ENCODE results near the gene PAPOLA. TPM values are rescaled to one million over a fixed set of nuclear protein-coding genes. Genes with fewer than 3 reads are reported as not detected.
"Not testable (repeated sequence)": the region's sequence is repeated elsewhere in the genome, so short reads cannot be mapped to it uniquely, and the experiment has no call there.

The PAPOLA gene
- total RNA-seq: 191 and 217 TPM in 2 replicates

- no peaks in the 10 kb centered on the region for H3K9me3 Mint-ChIP-seq
- peaks cover 16% of the 10 kb centered on the region for H3K27me3 Mint-ChIP-seq (ENCODE audit: insufficient read depth)
- peaks cover 22% of the 10 kb centered on the region for H3K36me3 Mint-ChIP-seq (ENCODE audit: low read depth)
- intact Hi-C loops (cut with micrococcal nuclease): loop anchor here (1.0 to 5.0 kb wide), 6 partner anchors 37 to 980 kb away; partner anchors contain the start of genes ATG2B, GSKIP and VRK1
- peaks cover 47% of the 10 kb centered on the region for H3K4me1 Mint-ChIP-seq (ENCODE audit: low read depth)
- peak within 1 kb of the TSS; percentile 97 for H3K27ac Mint-ChIP-seq
- peak; percentile 96 for DNase-seq (ENCODE audit: low spot score)
- peak within 1 kb of the TSS; percentile 97 for H3K4me3 Mint-ChIP-seq
These were observed at the start of gene PAPOLA for GRCh38 chr14:96501740-96502620. PAPOLA (plus strand) TSS chr14:96502382; CDS start chr14:96502593, 211 bp downstream.

GRCh38 chr14:96452684-96453083 is 49.5 kb upstream of the PAPOLA start:
- Mint-ChIP-seq H3K36me3 (ENCODE audit: low read depth) (no peaks in the 10 kb centered on the region), H3K4me1 (ENCODE audit: low read depth) (no peaks in the 10 kb centered on the region), H3K27me3 (ENCODE audit: insufficient read depth) (peaks cover 4% of the 10 kb centered on the region), H3K9me3 (no peaks in the 10 kb centered on the region), H3K4me3 (no peak overlapping the region), H3K27ac (no peak overlapping the region)
- intact Hi-C loops (cut with micrococcal nuclease): no loop called here
- no peak for DNase-seq (ENCODE audit: low spot score)

- Mint-ChIP-seq H3K27me3 (ENCODE audit: insufficient read depth) (peaks cover 7% of the 10 kb centered on the region), H3K4me1 (ENCODE audit: low read depth) (no peaks in the 10 kb centered on the region), H3K4me3 (no peak overlapping the region), H3K36me3 (ENCODE audit: low read depth) (no peaks in the 10 kb centered on the region), H3K27ac (no peak overlapping the region), H3K9me3 (no peaks in the 10 kb centered on the region)
- intact Hi-C loops (cut with micrococcal nuclease): no loop called here
- no peak for DNase-seq (ENCODE audit: low spot score)
These were observed 46.6 kb upstream of the PAPOLA start for GRCh38 chr14:96455588-96455987.

DNA sequence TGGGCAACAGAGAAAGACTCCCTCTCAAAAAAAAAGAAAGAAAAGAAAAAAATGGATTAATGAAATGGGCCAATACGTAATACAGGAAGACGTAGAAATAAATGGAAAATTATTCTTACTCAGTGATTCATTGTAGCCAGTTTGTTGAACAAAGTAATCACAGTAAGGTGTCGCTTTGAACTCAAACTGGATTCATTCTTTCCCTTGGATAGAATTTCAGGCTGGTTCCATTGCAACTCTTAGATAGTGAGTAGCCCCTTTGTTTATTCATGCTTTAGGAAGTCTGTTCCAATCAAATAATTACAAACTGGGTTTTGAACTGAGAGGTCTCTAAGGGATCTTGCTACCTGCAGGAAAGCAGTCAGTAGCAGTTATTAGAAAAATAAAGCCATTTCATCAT is 42.3 kb upstream of the PAPOLA start:
- Mint-ChIP-seq H3K27ac (no peak overlapping the region), H3K4me1 (ENCODE audit: low read depth) (no peaks in the 10 kb centered on the region), H3K4me3 (no peak overlapping the region), H3K9me3 (no peaks in the 10 kb centered on the region), H3K27me3 (ENCODE audit: insufficient read depth) (peaks cover 7% of the 10 kb centered on the region), H3K36me3 (ENCODE audit: low read depth) (no peaks in the 10 kb centered on the region)
- DNase-seq (ENCODE audit: low spot score): no peak
- intact Hi-C loops (cut with micrococcal nuclease): no loop called here

DNA sequence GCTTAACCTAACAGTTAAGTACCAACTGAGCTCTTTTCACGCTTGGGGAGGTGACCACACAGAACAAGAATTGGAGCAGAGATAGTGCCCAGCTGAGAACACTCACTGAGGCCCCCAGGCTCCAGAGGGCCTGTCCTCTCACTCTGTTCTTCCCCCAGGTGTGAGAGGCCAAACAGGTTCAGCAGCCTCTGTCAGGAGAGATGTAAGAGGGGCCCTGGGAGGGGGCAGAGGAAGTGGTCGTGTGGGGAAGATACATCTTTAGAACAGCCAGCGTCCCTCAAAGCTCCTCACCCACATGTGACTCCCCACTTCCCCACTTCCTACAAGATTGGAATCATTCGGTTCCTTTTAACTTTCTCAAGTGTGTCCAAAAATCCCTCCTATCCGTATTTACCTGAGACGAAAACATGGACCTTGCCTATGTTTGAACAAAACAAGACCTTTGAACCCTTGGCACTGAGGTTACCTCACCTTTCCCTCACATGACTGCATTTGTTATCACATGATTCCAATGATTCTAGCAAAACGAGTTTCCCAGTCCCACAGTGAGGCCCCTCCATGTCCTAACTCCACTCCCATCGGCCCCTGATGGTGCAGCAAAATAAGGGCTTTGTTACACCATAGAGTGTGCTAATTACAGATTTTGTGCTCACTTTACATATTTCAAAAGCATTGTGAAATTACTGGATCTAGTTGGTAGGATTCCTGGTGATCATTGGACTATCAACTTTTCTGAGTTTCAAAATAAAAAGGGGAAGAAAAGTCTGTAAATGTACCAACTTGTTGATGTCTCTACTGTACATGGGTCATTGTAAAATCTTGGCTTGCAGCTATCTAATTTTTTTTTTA is 40.0 kb upstream of the PAPOLA start:
- Mint-ChIP-seq H3K27ac (no peak overlapping the region), H3K9me3 (no peaks in the 10 kb centered on the region), H3K4me1 (ENCODE audit: low read depth) (no peaks in the 10 kb centered on the region), H3K4me3 (no peak overlapping the region), H3K27me3 (ENCODE audit: insufficient read depth) (peaks cover 4% of the 10 kb centered on the region), H3K36me3 (ENCODE audit: low read depth) (no peaks in the 10 kb centered on the region)
- intact Hi-C loops (cut with micrococcal nuclease): no loop called here
- DNase-seq (ENCODE audit: low spot score): no peak

GRCh38 chr14:96464136-96464535 is 38.0 kb upstream of the PAPOLA start:
- peaks cover 4% of the 10 kb centered on the region for H3K27me3 Mint-ChIP-seq (ENCODE audit: insufficient read depth)
- no peaks in the 10 kb centered on the region for H3K4me1 Mint-ChIP-seq (ENCODE audit: low read depth)
- no peaks in the 10 kb centered on the region for H3K36me3 Mint-ChIP-seq (ENCODE audit: low read depth)
- H3K27ac Mint-ChIP-seq: no peak overlapping the region
- H3K9me3 Mint-ChIP-seq: no peaks in the 10 kb centered on the region
- intact Hi-C loops (cut with micrococcal nuclease): no loop called here
- no peak for DNase-seq (ENCODE audit: low spot score)
- no peak overlapping the region for H3K4me3 Mint-ChIP-seq

- Mint-ChIP-seq H3K4me3 (no peak overlapping the region), H3K27me3 (ENCODE audit: insufficient read depth) (peaks cover 6% of the 10 kb centered on the region), H3K9me3 (no peaks in the 10 kb centered on the region), H3K27ac (no peak overlapping the region), H3K36me3 (ENCODE audit: low read depth) (no peaks in the 10 kb centered on the region), H3K4me1 (ENCODE audit: low read depth) (no peaks in the 10 kb centered on the region)
- no peak for DNase-seq (ENCODE audit: low spot score)
- intact Hi-C loops (cut with micrococcal nuclease): no loop called here
These were observed 35.3 kb upstream of the PAPOLA start for GRCh38 chr14:96466918-96467317.

DNA sequence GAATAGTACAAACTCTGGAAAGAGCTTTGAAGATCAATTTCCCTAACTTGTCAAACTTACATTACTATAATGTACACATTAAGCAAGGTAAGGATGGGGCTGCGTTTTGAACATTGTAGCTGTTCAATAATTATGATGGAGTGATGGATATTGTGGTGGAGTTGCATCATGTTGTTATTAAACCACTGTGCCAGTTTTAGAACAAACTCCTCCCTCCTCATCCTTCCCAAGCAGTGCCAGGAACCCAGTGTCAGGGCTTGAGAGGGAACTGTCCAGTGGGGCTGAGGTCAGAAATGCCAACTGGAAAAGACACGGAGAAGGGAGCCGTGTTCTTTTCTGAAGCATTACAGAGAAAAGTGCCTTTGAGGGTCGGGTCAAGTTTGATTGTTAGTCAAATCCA is 31.9 kb upstream of the PAPOLA start:
- peaks cover 9% of the 10 kb centered on the region for H3K27me3 Mint-ChIP-seq (ENCODE audit: insufficient read depth)
- H3K27ac Mint-ChIP-seq: no peak overlapping the region
- intact Hi-C loops (cut with micrococcal nuclease): no loop called here
- no peak for DNase-seq (ENCODE audit: low spot score)
- no peaks in the 10 kb centered on the region for H3K9me3 Mint-ChIP-seq
- no peak overlapping the region for H3K4me3 Mint-ChIP-seq
- no peaks in the 10 kb centered on the region for H3K4me1 Mint-ChIP-seq (ENCODE audit: low read depth)
- no peaks in the 10 kb centered on the region for H3K36me3 Mint-ChIP-seq (ENCODE audit: low read depth)

DNA sequence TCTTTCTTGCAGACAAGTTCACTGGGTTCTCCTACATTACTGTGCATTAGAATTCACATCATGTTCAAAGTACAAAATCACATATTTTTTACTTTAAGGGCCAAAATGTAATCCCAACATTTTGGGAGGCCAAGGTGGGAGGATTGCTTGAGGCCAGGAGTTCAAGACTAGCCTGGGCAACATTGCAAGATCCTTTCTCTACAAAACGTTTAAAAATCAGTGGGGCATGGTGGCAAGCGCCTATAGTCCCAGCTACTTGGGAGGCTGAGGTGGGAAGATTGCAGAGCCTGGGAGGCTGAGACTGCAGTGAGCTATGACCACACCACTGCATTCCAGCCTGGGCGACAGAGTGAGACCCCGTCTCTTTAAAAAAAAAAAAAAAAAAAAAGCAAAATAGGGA is 31.2 kb upstream of the PAPOLA start:
- H3K9me3 Mint-ChIP-seq; H3K4me1 Mint-ChIP-seq (ENCODE audit: low read depth); intact Hi-C loops (cut with micrococcal nuclease); H3K4me3 Mint-ChIP-seq; H3K36me3 Mint-ChIP-seq (ENCODE audit: low read depth); H3K27me3 Mint-ChIP-seq (ENCODE audit: insufficient read depth); H3K27ac Mint-ChIP-seq; DNase-seq (ENCODE audit: low spot score): not testable (repeated sequence)

- no peak for DNase-seq (ENCODE audit: low spot score)
- no peak overlapping the region for H3K4me3 Mint-ChIP-seq
These were observed 24.1 kb upstream of the PAPOLA start for GRCh38 chr14:96478119-96478518.

GRCh38 chr14:96479435-96480146 is 22.6 kb upstream of the PAPOLA start:
- intact Hi-C loops (cut with micrococcal nuclease): no loop called here
- DNase-seq (ENCODE audit: low spot score): no peak
- Mint-ChIP-seq H3K9me3 (no peaks in the 10 kb centered on the region), H3K27ac (no peak overlapping the region), H3K27me3 (ENCODE audit: insufficient read depth) (peaks cover 7% of the 10 kb centered on the region), H3K4me1 (ENCODE audit: low read depth) (no peaks in the 10 kb centered on the region), H3K4me3 (no peak overlapping the region), H3K36me3 (ENCODE audit: low read depth) (no peaks in the 10 kb centered on the region)

More at GRCh38 chr14:96478119-96478518, 24.1 kb upstream of the PAPOLA start:
- no peak overlapping the region for H3K27ac Mint-ChIP-seq
- intact Hi-C loops (cut with micrococcal nuclease): no loop called here
- H3K36me3 Mint-ChIP-seq (ENCODE audit: low read depth): no peaks in the 10 kb centered on the region
- H3K27me3 Mint-ChIP-seq (ENCODE audit: insufficient read depth): peaks cover 9% of the 10 kb centered on the region
- H3K4me1 Mint-ChIP-seq (ENCODE audit: low read depth): no peaks in the 10 kb centered on the region
- H3K9me3 Mint-ChIP-seq: no peaks in the 10 kb centered on the region

DNA sequence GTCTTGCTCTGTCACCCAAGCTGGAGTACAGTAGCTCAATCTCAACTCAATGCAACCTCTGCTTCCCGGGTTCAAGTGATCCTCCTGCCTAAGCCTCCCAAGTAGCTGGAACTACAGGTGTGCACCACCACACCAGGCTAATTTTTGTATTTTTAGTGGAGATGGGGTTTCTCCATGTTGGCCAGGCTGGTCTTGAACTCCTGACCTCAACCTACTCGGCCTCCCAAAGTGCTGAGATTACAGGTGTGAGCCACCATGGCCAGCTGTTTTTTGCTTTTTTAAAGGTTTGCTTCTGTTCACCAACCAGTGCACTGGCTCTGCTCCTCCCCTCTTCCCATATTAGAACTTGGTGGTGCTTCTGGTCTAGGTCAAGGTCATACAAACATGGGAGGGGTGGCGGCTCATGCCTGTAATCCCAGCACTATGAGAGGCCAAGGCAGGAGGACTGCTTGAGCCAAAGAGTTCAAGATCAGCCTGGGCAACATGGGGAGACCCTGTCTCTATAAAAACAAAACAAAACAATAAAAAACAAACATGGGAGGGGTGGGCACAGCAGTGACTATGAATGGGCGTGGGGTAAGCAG is 20.4 kb upstream of the PAPOLA start:
- H3K27ac Mint-ChIP-seq: no peak overlapping the region
- H3K4me3 Mint-ChIP-seq: no peak overlapping the region
- DNase-seq (ENCODE audit: low spot score): no peak
- no peaks in the 10 kb centered on the region for H3K4me1 Mint-ChIP-seq (ENCODE audit: low read depth)
- no peaks in the 10 kb centered on the region for H3K9me3 Mint-ChIP-seq
- H3K27me3 Mint-ChIP-seq (ENCODE audit: insufficient read depth): peaks cover 8% of the 10 kb centered on the region
- intact Hi-C loops (cut with micrococcal nuclease): no loop called here
- H3K36me3 Mint-ChIP-seq (ENCODE audit: low read depth): no peaks in the 10 kb centered on the region

Data from activated T-helper 1 cell treated with anti-CD3 and anti-CD28 coated beads, Interleukin-12 subunit alpha, Interleukin-12 subunit beta, Interleukin-2, Interleukin-4 antibody, amounts not matched to agents 30 ng/mL and 10 ng/mL and 1 ng/mL, durations not matched to agents 14 hours and 24 hours and 36 hours (primary cell).